Keratinocyte (primary cell): ENCODE data around the gene RNF31. TPM values are rescaled to one million over a fixed set of nuclear protein-coding genes. Genes with fewer than 3 reads are reported as not detected.

ENCODE experiments used
- DNase-seq: peaks from one replicate; pipeline ENCODE4 v3.0.0-alpha.2; 2011; ENCODE audit warnings: low read depth, missing footprints, low spot score
- FAIRE-seq: peaks from 2 replicates; lab custom pipeline; 2011; peaks lifted over from hg19 to GRCh38; lab: Jason Lieb, UNC
- H2AFZ ChIP-seq: 2 replicates; pipeline ENCODE4 v1.6.0; 2012; ENCODE audit warnings: low read length, control low read depth, inconsistent platforms; ENCODE audit not compliant: control insufficient read depth
- H3K27ac ChIP-seq: 2 replicates; pipeline ENCODE4 v1.5.1; 2011; ENCODE audit warnings: low read length; ENCODE audit not compliant: control insufficient read depth, insufficient read depth
- H3K27me3 ChIP-seq: 3 replicates; pipeline ENCODE4 v1.6.0; 2011; ENCODE audit warnings: low read length; ENCODE audit not compliant: control insufficient read depth, insufficient read depth; ENCODE audit errors: extremely low read depth
- H3K36me3 ChIP-seq, 2 experiments: 2 replicates in 1 of 2; 3 replicates in 1 of 2; pipeline ENCODE4 v1.5.1; 2011; ENCODE audit warnings: low read length in 2 of 2, mild to moderate bottlenecking in 1 of 2; ENCODE audit not compliant: control insufficient read depth in 2 of 2, insufficient read depth in 2 of 2; ENCODE audit errors: extremely low read depth in 1 of 2
- H3K4me1 ChIP-seq: 3 replicates; pipeline ENCODE4 v1.5.1; 2011; ENCODE audit warnings: low read length; ENCODE audit not compliant: control insufficient read depth, insufficient read depth; ENCODE audit errors: extremely low read depth
- H3K4me2 ChIP-seq: 3 replicates; pipeline ENCODE4 v1.6.0; 2011; ENCODE audit warnings: low read depth, low read length; ENCODE audit not compliant: control insufficient read depth, insufficient read depth; ENCODE audit errors: extremely low read depth
- H3K4me3 ChIP-seq, 3 experiments: fragments of 200-600 bp in 1 of 3; sonication (generic) in 1 of 3; 2 replicates in 2 of 3; 3 replicates in 1 of 3; pipeline ENCODE4 v1.5.1; 2011 to 2016; ENCODE audit warnings: low read length in 3 of 3, mild to moderate bottlenecking in 3 of 3, control low read depth in 2 of 3, inconsistent platforms in 1 of 3, low read depth in 1 of 3, mixed read lengths in 1 of 3, mixed run types in 1 of 3, moderate library complexity in 1 of 3; ENCODE audit not compliant: control insufficient read depth in 2 of 3, insufficient read depth in 2 of 3; ENCODE audit errors: extremely low read depth in 1 of 3
- H3K79me2 ChIP-seq: 2 replicates; pipeline ENCODE4 v1.6.0; 2012; ENCODE audit warnings: low read length; ENCODE audit not compliant: control insufficient read depth, insufficient read depth
- H3K9ac ChIP-seq: 3 replicates; pipeline ENCODE4 v1.6.0; 2011; ENCODE audit warnings: low read length; ENCODE audit not compliant: control insufficient read depth, insufficient read depth; ENCODE audit errors: extremely low read depth
- H3K9me1 ChIP-seq: 3 replicates; pipeline ENCODE4 v1.6.0; 2011; ENCODE audit warnings: low read length; ENCODE audit not compliant: control insufficient read depth, insufficient read depth; ENCODE audit errors: extremely low read depth
- H3K9me3 ChIP-seq: 2 replicates; pipeline ENCODE4 v1.5.1; 2012; ENCODE audit warnings: low read depth, low read length; ENCODE audit not compliant: control insufficient read depth
- H4K20me1 ChIP-seq: 3 replicates; pipeline ENCODE4 v1.6.0; 2011; ENCODE audit warnings: low read length; ENCODE audit not compliant: control insufficient read depth, insufficient read depth; ENCODE audit errors: extremely low read depth
- EZH2 ChIP-seq: IDR thresholded peaks from one replicate; pipeline ENCODE4 v1.6.1; 2012; ENCODE audit warnings: inconsistent platforms, mild to moderate bottlenecking, low read length, moderate library complexity
- dilution Hi-C: fragments of 300-500 bp; cut with MboI; formaldehyde crosslinking; loops from one replicate; pipeline ENCODE4 v1.7.0; 2020; ENCODE audit warnings: low sequenced_read_pairs; ENCODE audit not compliant: extremely low pct_ligation_motif_present
- polyA plus RNA-seq, 5 experiments: library from polyadenylated mRNA; depleted of rRNA in 3 of 5; stranded (reverse) in 3 of 5; stranded (forward) in 1 of 5; unstranded in 1 of 5; fragments of >200 nt; gene quantifications; 1 replicate in 1 of 5; 2 replicates in 3 of 5; 3 replicates in 1 of 5; pipeline versions ENCODE4 v1.2.1 to v1.2.3, GENCODE V29; 2011 to 2012; ENCODE audit warnings: missing spikeins in 2 of 5, low read depth in 1 of 5, low replicate concordance in 1 of 5
- TF ChIP-seq, protein P1 (sequence below), 3 experiments: IDR thresholded peaks in 1 of 3; conservative IDR thresholded peaks in 1 of 3; optimal IDR thresholded peaks in 1 of 3; 2 replicates in 2 of 3; 3 replicates in 1 of 3; pipeline versions ENCODE3 to v1.5.1; 2011; ENCODE audit warnings: low read length in 3 of 3, mild to moderate bottlenecking in 3 of 3, moderate library complexity in 2 of 3, control low read depth in 1 of 3, inconsistent platforms in 1 of 3; ENCODE audit not compliant: insufficient read depth in 2 of 3; ENCODE audit errors: extremely low read depth in 1 of 3

The RNF31 gene
- polyA plus RNA-seq, 1 donor (not counting 4 experiments of a cell fraction or from before 2014, with no cell fraction given): 17.4 TPM

DNA sequence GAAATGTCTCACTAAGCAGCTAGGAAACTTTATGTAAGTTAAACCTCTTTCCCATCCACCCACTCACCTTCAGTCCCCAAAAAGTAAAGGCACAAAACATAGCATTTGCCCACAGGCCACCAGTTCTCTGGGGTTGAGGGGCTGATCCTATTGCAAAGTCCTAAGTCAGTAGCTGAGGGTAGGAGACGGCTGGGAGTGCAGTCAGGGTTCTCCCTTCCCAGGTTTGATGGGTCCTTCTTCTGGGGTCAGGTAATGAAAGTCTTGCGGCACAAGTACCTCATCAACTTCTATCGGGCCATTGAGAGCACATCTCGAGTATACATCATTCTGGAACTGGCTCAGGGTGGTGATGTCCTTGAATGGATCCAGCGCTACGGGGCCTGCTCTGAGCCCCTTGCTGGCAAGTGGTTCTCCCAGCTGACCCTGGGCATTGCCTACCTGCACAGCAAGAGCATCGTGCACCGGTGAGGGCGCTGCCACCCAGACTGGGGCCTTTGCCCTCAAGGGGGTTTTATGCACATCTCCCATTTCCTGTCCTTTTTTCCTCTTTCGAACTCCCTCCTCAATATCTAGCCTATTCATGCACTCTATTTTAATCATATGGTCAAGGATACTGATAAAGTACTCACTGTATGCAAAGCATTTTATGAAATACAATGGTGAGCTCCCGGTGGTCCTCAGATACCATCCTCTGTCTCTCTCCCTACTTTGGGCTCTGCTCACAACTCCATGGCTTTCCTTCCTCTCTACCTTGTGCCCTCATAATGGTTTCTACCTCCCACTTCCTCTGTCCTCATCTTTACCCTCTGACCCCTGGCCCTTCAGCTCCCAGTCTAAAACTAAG is 59.2 kb downstream of the RNF31 start:
- Histone ChIP-seq H3K4me1 (no peaks in the 10 kb centered on the region), H3K36me3 (peaks cover 25 to 31% of the 10 kb centered on the region in 2 experiments), H2AFZ (no peak overlapping the region), H3K4me2 (no peak overlapping the region), H3K79me2 (peaks cover 3% of the 10 kb centered on the region), H3K9ac (no peak overlapping the region), H3K9me3 (no peaks in the 10 kb centered on the region), H3K27me3 (no peaks in the 10 kb centered on the region), H3K4me3 (no peak overlapping the region), H4K20me1 (no peaks in the 10 kb centered on the region), H3K9me1 (no peaks in the 10 kb centered on the region), H3K27ac (no peak overlapping the region)
- no peak for FAIRE-seq
- TF ChIP-seq EZH2: no peak
- TF ChIP-seq, protein P1, sequence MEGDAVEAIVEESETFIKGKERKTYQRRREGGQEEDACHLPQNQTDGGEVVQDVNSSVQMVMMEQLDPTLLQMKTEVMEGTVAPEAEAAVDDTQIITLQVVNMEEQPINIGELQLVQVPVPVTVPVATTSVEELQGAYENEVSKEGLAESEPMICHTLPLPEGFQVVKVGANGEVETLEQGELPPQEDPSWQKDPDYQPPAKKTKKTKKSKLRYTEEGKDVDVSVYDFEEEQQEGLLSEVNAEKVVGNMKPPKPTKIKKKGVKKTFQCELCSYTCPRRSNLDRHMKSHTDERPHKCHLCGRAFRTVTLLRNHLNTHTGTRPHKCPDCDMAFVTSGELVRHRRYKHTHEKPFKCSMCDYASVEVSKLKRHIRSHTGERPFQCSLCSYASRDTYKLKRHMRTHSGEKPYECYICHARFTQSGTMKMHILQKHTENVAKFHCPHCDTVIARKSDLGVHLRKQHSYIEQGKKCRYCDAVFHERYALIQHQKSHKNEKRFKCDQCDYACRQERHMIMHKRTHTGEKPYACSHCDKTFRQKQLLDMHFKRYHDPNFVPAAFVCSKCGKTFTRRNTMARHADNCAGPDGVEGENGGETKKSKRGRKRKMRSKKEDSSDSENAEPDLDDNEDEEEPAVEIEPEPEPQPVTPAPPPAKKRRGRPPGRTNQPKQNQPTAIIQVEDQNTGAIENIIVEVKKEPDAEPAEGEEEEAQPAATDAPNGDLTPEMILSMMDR (optimal IDR thresholded peaks at IDR 0.05 in 1 of 3, IDR thresholded peaks at IDR 0.05 in 1 of 3, conservative IDR thresholded peaks at IDR 0.05 in 1 of 3; ENCODE audit: extremely low read depth in 1 of 3, insufficient read depth in 2 of 3, low read length in 3 of 3): no peak
- dilution Hi-C loops: no loop called here
- DNase-seq: no peak

DNA sequence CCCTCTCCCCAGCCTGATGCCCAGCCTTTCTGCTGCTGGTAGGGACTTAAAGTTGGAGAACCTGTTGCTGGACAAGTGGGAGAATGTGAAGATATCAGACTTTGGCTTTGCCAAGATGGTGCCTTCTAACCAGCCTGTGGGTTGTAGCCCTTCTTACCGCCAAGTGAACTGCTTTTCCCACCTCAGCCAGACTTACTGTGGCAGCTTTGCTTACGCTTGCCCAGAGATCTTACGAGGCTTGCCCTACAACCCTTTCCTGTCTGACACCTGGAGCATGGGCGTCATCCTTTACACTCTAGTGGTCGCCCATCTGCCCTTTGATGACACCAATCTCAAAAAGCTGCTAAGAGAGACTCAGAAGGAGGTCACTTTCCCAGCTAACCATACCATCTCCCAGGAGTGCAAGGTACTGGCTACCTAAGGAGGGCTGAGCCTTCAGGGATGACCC is 59.8 kb downstream of the RNF31 start:
- H4K20me1 ChIP-seq: no peaks in the 10 kb centered on the region
- FAIRE-seq: no peak
- H3K9ac ChIP-seq: no peak overlapping the region
- H3K9me1 ChIP-seq: no peaks in the 10 kb centered on the region
- H3K27ac ChIP-seq: no peak overlapping the region
- dilution Hi-C loops: no loop called here
- H2AFZ ChIP-seq: no peak overlapping the region
- TF ChIP-seq, protein P1 (optimal IDR thresholded peaks at IDR 0.05 in 1 of 3, IDR thresholded peaks at IDR 0.05 in 1 of 3, conservative IDR thresholded peaks at IDR 0.05 in 1 of 3; ENCODE audit: extremely low read depth in 1 of 3, insufficient read depth in 2 of 3, low read length in 3 of 3): no peak
- no peak for TF ChIP-seq EZH2
- no peaks in the 10 kb centered on the region for H3K27me3 ChIP-seq
- H3K9me3 ChIP-seq: no peaks in the 10 kb centered on the region
- no peak overlapping the region for H3K4me3 ChIP-seq
- H3K4me2 ChIP-seq: no peak overlapping the region
- DNase-seq: no peak
- peaks cover 4% of the 10 kb centered on the region for H3K79me2 ChIP-seq
- peaks cover 25 to 30% of the 10 kb centered on the region in 2 experiments for H3K36me3 ChIP-seq
- no peaks in the 10 kb centered on the region for H3K4me1 ChIP-seq
